Liver (tissue), 9 donors: ENCODE data around the gene LDLRAD4. TPM values are rescaled to one million over a fixed set of nuclear protein-coding genes. Genes with fewer than 3 reads are reported as not detected.

Source experiments
- DNase-seq: peaks from one replicate; pipeline ENCODE4 v3.0.0-alpha.2; 2017; ENCODE audit warnings: low spot score
- H3K27ac ChIP-seq, 2 donors: one replicate each; pipeline ENCODE4 v1.7.0; 2013; ENCODE audit warnings: inconsistent platforms in 2 of 2, low read length in 2 of 2, control low read depth in 1 of 2, low read depth in 1 of 2, mild to moderate bottlenecking in 1 of 2
- H3K27me3 ChIP-seq, 4 donors: one replicate each; pipeline versions ENCODE4 v1.6.1 to v1.7.0; 2013; ENCODE audit warnings: low read length in 3 of 4, inconsistent platforms in 1 of 4, mild to moderate bottlenecking in 1 of 4, moderate library complexity in 1 of 4; ENCODE audit not compliant: control insufficient read depth in 4 of 4, insufficient read depth in 4 of 4
- H3K36me3 ChIP-seq, 4 donors: one replicate each; pipeline versions ENCODE4 v1.6.1 to v1.7.0; 2013; ENCODE audit warnings: low read length in 3 of 4, mild to moderate bottlenecking in 3 of 4, low read depth in 1 of 4, moderate library complexity in 1 of 4; ENCODE audit not compliant: control insufficient read depth in 4 of 4, insufficient read depth in 3 of 4
- H3K4me1 ChIP-seq, 4 donors: one replicate each; pipeline versions ENCODE4 v1.6.1 to v1.7.0; 2013; ENCODE audit warnings: low read length in 3 of 4, mild to moderate bottlenecking in 3 of 4, moderate library complexity in 1 of 4; ENCODE audit not compliant: control insufficient read depth in 4 of 4, insufficient read depth in 4 of 4
- H3K4me3 ChIP-seq, 3 donors: one replicate each; pipeline versions ENCODE4 v1.6.1 to v1.7.0; 2013; ENCODE audit warnings: low read length in 3 of 3, control low read depth in 1 of 3, low read depth in 1 of 3, mild to moderate bottlenecking in 1 of 3
- H3K9ac ChIP-seq, 2 donors: one replicate each; pipeline ENCODE4 v1.7.0; 2013; ENCODE audit warnings: low read length in 2 of 2, mild to moderate bottlenecking in 2 of 2, moderate library complexity in 2 of 2, control low read depth in 1 of 2, low read depth in 1 of 2
- H3K9me3 ChIP-seq, 4 donors: one replicate each; pipeline versions ENCODE4 v1.6.1 to v1.7.0; 2013; ENCODE audit warnings: low read length in 3 of 4; ENCODE audit not compliant: control insufficient read depth in 4 of 4
- ATF3 ChIP-seq: IDR thresholded peaks from 2 replicates; pipeline ENCODE4 v1.6.1; 2016; ENCODE audit warnings: antibody characterized with exemption
- CTCF ChIP-seq: fragments of 150-350 bp; IDR thresholded peaks from 2 replicates; pipeline ENCODE4 v1.5.1; 2017; ENCODE audit warnings: improper control_type of control experiment, low read depth, low read length; ENCODE audit not compliant: missing input control
- FOXA2 ChIP-seq: IDR thresholded peaks from 2 replicates; pipeline ENCODE4 v1.6.1; 2016; ENCODE audit warnings: antibody characterized with exemption
- HNF4A ChIP-seq, 2 donors: conservative IDR thresholded peaks; 2 replicates each; pipeline ENCODE4 v1.6.1; 2016; ENCODE audit warnings: antibody characterized with exemption in 2 of 2, mild to moderate bottlenecking in 2 of 2
- JUND ChIP-seq, 2 donors: IDR thresholded peaks; 2 replicates each; pipeline ENCODE4 v1.6.1; 2016; ENCODE audit warnings: antibody characterized with exemption in 2 of 2
- NR2F2 ChIP-seq: IDR thresholded peaks from 2 replicates; pipeline ENCODE4 v1.6.1; 2016; ENCODE audit warnings: antibody characterized with exemption
- RAD21 ChIP-seq, 2 donors: IDR thresholded peaks; 2 replicates each; pipeline ENCODE4 v1.6.1; 2016; ENCODE audit warnings: antibody characterized with exemption in 2 of 2, mild to moderate bottlenecking in 2 of 2
- RXRA ChIP-seq, 2 donors: IDR thresholded peaks; 2 replicates each; pipeline ENCODE4 v1.6.1; 2017 to 2018; ENCODE audit warnings: antibody characterized with exemption in 2 of 2, mild to moderate bottlenecking in 1 of 2
- TAF1 ChIP-seq: conservative IDR thresholded peaks from 2 replicates; pipeline ENCODE4 v1.6.1; 2016; ENCODE audit warnings: antibody characterized with exemption, mild to moderate bottlenecking
- YY1 ChIP-seq: IDR thresholded peaks from 2 replicates; pipeline ENCODE4 v1.6.1; 2016; ENCODE audit warnings: antibody characterized with exemption, mild to moderate bottlenecking
- ZBTB33 ChIP-seq: IDR thresholded peaks from 2 replicates; pipeline ENCODE4 v1.6.1; 2016; ENCODE audit warnings: antibody characterized with exemption
- WGBS: extraction: QIAGEN DNeasy Blood & Tissue Kit; methylation state at CpG from one replicate; pipeline ENCODE4 v1.1.7; 2013; 5-methylcytosine and 5-hydroxymethylcytosine counted together
- polyA plus RNA-seq, 2 donors: library from polyadenylated mRNA; stranded (reverse) in 1 of 2; unstranded in 1 of 2; fragments of 200-250 nt in 1 of 2; fragments of >200 nt in 1 of 2; fragmentation: Nextera tagmentation in 1 of 2; extraction: Ambion mirVana in 1 of 2; gene quantifications; one replicate each; pipeline versions ENCODE4 v1.2.1 to v1.2.3, GENCODE V29; 2013 to 2015
- total RNA-seq, 2 donors: library from RNA; depleted of rRNA; stranded (reverse); fragments of >200 nt; gene quantifications; one replicate each; pipeline ENCODE4 v1.2.3, GENCODE V29; 2014
- TF ChIP-seq, protein P1 (sequence below): IDR thresholded peaks from 2 replicates; pipeline ENCODE4 v1.6.1; 2016; ENCODE audit warnings: antibody characterized with exemption, mild to moderate bottlenecking
- TF ChIP-seq, protein P2 (sequence below): IDR thresholded peaks from 2 replicates; pipeline ENCODE4 v1.6.1; 2016; ENCODE audit warnings: antibody characterized with exemption
- donor health status: healthy.
- donor health status: healthy.
- donor health status: healthy.
- donor health status: healthy.
- donor health status: healthy.

LDLRAD4 gene
- total and polyA plus RNA-seq, 4 donors: 4.8 to 41.7 (median 12.7) TPM

DNA sequence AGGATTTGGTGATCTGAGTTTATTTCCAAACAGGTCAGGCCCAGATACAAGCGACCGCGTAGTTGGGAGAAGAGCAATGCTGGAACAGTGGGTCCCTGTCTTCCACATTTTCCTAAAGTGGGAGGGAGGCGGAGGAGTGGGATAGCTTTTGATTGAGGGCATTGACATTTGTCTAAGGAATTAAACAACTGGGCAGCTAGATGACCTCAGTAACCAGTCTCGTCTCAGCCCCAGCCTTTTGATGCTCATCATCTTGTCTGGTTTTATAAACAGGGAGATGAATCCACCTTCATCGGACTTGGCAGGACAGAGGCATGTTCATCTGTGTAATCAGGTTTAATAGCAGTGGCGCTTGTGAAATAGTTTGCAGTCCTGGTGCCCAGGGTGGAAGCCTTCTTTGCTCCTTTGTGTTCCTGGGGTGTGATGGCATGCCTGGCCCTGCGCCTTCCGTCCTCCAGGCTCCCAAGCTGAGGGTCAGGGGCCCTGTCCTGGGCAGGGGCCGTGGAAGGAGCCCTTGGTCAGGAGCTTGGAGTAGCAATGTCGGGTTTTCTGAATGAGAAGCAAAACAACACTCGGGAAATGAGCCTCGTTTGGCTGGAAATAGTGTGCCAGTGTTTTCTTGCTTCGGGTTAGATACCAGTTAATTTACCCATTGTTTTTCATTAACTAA is 314.0 kb downstream of the LDLRAD4 start:
- no peak overlapping the region for H3K4me3 ChIP-seq
- 68% methylated on average over 14 of the region's 14 CpGs for WGBS
- H3K4me1 ChIP-seq: peaks cover 2 to 26% (median 12%) of the 10 kb centered on the region in 4 donors
- DNase-seq: no peak
- no peaks in the 10 kb centered on the region for H3K36me3 ChIP-seq
- no peaks in the 10 kb centered on the region for H3K9me3 ChIP-seq
- H3K27ac ChIP-seq: no peak overlapping the region
- TF ChIP-seq RAD21 (IDR thresholded peaks at IDR 0.05) (peak in 1 of 2 donors; percentile 4), RXRA (IDR thresholded peaks at IDR 0.05) (no peak)
- H3K27me3 ChIP-seq: no peaks in the 10 kb centered on the region
- H3K9ac ChIP-seq: no peak overlapping the region

DNA sequence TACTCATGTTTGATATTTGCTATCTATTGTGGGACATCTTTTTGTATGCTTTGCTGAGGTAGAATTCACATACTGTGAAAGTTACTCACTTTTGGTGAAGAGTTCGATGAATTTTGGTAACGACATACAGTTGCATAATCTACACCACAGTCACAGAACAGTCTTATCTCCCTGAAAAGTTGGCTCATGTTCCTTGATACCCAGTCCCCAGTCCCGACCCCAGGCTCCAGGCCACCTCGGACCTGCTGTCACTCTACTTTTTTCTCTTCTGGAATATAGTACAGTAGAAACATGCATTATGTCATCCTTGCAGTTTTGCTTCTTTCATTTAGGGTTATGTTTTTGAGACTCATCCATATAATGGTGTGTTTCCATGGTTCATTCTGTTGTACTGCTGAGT is 316.1 kb downstream of the LDLRAD4 start:
- Histone ChIP-seq H3K27ac (no peak overlapping the region), H3K27me3 (no peaks in the 10 kb centered on the region), H3K4me1 (peaks cover 2 to 38% (median 24%) of the 10 kb centered on the region in 4 donors), H3K36me3 (no peaks in the 10 kb centered on the region), H3K9me3 (no peaks in the 10 kb centered on the region), H3K4me3 (no peak overlapping the region), H3K9ac (no peak overlapping the region)
- no peak for DNase-seq
- 30% methylated on average over 4 of the region's 4 CpGs for WGBS
- TF ChIP-seq HNF4A (conservative IDR thresholded peaks at IDR 0.05) (no peak), CTCF (no peak), TAF1 (no peak), YY1 (no peak), FOXA2 (no peak), NR2F2 (no peak), RXRA (IDR thresholded peaks at IDR 0.05) (no peak), JUND (IDR thresholded peaks at IDR 0.05) (no peak), ZBTB33 (no peak), ATF3 (no peak)
- TF ChIP-seq, protein P1, sequence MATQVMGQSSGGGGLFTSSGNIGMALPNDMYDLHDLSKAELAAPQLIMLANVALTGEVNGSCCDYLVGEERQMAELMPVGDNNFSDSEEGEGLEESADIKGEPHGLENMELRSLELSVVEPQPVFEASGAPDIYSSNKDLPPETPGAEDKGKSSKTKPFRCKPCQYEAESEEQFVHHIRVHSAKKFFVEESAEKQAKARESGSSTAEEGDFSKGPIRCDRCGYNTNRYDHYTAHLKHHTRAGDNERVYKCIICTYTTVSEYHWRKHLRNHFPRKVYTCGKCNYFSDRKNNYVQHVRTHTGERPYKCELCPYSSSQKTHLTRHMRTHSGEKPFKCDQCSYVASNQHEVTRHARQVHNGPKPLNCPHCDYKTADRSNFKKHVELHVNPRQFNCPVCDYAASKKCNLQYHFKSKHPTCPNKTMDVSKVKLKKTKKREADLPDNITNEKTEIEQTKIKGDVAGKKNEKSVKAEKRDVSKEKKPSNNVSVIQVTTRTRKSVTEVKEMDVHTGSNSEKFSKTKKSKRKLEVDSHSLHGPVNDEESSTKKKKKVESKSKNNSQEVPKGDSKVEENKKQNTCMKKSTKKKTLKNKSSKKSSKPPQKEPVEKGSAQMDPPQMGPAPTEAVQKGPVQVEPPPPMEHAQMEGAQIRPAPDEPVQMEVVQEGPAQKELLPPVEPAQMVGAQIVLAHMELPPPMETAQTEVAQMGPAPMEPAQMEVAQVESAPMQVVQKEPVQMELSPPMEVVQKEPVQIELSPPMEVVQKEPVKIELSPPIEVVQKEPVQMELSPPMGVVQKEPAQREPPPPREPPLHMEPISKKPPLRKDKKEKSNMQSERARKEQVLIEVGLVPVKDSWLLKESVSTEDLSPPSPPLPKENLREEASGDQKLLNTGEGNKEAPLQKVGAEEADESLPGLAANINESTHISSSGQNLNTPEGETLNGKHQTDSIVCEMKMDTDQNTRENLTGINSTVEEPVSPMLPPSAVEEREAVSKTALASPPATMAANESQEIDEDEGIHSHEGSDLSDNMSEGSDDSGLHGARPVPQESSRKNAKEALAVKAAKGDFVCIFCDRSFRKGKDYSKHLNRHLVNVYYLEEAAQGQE: no peak
- TF ChIP-seq, protein P2, sequence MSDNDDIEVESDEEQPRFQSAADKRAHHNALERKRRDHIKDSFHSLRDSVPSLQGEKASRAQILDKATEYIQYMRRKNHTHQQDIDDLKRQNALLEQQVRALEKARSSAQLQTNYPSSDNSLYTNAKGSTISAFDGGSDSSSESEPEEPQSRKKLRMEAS: no peak
